Occipital lobe (tissue), 2 donors: ENCODE data around the gene C10orf105. TPM values are rescaled to one million over a fixed set of nuclear protein-coding genes. Genes with fewer than 3 reads are reported as not detected.

Experiments
- DNase-seq: peaks from one replicate; lab custom pipeline; 2025; lab: John Stamatoyannopoulos, UW
- total RNA-seq: library from RNA; depleted of rRNA; stranded (reverse); fragments of >200 nt; gene quantifications from one replicate; pipeline ENCODE4 v1.2.3, GENCODE V29; 2014

Gene C10orf105, protein sequence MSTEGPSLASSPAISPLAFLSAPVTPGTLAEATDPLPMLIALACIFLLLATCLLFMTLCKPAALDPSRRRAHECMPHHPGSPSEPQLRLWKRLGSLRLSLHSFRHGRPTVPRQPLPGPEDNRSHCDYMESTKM
- under 0.01 TPM for total RNA-seq

DNA sequence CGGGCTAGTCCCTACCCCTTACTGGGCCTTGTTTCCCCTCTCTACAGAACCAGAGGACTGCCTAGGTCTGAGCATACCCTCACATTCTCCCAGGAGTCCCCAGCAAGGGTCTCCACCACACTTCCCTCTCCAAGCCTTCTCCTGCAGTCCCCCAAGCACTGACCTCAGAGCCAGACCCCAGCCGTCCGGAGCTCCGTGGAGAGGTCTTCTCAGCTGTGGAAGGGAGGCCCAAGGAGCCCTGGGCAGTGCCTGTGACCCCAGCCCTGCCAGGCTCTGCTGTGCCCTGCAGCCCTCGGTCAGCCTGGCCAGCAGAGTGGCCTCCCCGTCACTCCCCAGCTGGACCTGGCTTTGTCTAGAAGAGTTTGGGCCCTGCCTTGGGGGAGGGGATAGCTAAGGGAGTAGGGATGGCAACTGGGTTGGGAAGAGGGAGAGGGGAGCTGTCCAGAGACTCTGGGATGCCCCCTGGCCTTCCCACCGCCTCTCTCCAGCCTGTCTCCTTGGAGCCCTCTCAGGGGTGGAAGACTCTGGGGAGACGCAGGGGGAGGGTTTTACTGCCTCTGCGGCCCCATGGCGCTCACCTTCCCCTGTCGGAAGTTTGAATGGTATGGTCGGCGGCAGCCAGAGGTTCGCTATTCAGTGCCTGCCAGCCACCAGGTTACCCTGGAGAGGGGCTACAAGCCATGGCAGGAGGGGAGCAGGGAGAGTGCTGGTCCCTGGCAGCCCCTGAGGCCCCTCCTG is at the start of gene C10orf105:
Gene C10orf105 (minus strand): TSS at position 315 of the 738 bp plus-strand sequence. CDS start 3,441 bp downstream, outside the sequence.
- DNase-seq = no peak

DNA sequence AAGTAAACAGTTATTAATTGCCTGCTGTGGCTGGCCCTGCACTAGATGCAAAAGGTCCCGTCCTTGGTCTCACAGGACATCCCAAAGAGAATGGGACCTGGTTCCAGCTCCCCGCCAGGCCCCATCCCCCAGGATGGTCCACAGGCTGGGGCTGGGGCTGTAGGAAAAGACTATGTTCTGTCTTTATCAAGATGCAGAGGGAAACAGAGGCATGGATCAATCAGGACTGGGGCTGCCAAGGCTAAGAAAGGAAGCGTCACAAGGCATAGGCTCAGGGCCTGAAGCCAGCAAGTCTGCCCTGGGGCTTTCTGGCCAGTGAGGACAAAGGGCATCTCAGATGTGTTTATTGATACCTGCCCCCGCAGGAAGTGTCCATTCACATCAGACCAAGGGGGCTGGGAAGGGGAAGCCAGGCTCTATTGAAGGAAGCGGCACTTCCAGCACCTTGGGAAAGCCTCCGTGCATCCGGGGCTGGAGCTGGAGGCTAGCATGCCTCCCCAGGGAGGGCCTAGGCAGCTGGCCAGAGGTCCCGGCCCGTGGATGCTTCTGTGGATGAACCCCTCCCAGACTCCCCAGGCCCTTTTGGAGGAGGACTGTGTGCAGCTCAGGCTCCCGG is 48.0 kb upstream of the C10orf105 start:
- DNase-seq = no peak

DNA sequence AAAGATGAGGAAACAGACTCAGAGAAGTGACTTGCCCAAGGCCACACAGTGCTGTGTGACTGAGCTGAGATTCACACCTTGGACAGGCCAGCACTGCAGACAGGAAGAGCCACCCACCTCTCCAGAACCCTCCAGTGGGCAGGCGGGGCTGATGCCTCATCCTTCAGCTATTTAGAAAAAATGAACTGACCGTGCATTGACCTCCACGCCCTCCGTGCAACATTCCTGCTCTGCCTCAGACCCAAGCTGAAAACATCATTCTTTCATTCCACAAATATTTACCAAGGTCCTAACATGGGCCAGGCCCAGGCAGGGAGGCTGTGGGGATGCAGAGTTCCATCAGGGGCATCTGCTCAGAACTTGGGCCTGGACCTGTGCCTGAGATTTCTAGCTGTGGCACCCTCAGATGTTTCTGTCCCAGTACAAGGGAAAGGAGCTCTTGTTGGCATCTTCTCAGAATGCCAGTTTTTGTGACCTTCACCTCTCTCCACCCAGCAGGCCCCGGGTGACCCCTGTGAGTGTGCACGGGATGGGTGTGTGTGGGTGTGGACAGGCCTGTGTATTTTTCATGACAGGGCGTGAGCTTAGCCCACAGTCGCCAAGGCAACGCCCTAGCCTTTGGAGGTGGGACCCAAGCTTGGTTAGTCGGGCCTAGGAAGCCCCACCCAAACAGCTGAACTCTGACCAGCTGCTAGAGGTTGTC is 47.3 kb upstream of the C10orf105 start:
- DNase-seq = no peak

DNA sequence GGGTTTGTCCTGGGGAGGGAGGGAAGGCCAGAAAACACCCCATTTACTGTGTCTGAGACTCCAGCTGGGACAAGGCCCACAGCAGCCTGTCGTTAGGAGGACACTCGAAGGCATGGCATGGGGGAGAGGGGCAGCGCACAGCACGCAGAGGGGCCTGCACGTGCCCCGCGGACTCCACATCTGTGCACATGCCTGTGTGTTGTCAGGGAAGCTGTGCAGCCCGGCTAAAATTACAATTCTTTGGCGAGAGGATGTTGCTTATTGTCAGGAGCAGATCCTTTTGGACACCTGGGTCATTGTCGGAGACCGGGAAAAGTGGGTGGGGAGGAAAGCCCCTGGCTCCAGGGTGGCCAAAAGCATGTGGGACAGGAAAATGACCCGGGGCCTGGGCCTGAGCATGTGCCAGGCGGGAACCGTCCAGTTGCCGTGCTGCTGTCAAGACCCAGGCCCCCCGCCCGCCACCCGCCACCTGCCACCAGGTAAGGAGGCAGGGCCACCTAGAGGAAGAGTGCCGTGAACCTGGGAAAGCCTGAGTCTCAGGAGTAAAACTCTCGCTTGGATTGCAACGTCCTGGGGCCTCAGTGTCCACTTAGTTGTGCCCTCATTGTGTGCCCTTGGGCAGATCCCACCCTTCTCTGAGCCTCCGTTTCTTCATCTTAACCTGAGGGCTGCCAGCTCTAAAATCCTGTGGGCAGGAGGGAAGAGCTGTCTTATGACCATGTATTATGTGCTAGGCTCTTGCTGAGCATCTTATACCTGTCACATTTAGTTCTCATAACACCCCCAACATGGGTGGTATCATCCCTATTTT is 46.5 kb upstream of the C10orf105 start:
- DNase-seq = no peak

DNA sequence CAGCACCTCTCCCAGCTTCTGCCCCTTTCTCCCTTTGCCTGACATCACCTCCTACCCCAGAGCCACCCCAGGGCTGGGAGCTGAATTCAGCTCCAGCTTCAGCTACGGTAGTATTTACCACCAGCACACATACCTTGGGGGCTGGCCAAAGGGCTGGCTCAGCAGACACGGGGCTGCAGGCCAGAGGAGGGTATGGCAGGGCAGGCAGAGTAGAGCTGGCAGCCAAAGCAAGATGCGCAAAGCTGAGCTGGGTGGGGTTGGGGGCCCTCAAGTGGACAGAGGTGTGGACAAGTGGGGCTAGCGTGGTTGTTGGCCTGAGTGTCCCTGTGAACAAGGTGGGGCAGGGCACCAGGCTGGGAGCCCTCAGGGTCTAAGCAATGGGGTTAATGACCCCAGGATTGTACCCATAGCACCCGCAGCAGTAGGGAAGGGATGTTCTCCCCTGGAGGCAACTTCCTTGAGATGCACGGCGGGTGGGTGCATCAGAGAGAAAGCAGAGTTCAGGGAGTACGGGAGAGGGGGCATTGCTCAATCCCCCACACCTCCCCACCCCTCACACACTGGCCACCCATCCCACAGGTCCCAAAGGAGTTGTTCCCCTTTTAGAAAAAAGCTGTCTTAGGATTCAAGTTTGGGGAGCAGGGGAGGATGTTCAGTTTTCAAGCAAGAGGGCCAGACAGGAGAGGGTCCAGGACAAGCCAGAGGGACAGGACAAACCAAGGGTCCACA is 45.8 kb upstream of the C10orf105 start:
- DNase-seq = no peak

DNA sequence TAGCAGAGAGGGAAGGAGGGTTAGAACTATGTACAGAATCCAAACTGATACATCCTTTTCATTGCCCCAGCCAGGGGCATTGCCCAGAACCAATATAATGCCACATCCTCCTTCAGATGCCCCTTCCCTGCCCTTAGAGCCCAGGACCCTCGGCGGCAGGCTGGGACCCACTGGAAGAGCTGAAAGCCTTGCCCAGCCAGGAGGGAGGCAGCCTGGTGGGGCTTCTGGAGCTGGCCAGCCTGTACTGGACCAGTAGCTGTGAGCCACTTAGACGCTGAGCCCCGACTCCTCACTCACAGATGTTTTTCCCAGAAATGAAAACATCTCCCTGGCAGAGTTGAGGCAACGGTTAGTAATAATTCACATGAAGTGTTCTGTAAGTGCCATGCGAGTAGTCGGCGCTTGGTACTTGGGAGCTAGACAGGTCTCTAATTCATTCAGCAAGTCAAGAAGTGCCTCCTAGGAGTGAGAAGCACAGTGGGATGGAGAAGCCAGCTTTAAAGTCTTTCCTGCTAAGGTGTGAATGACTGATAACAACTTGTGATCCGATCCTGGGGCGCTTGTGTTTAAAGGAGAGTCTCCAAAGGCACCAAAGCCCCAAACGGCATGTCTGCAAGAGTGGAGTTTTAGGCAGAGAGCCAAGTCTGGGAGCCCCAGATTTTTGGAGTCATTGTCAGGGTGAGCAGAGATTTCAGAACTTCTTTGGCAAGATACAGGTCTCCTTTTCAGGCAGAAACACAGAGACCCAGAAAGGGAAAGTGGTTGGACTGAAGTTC is 44.0 kb upstream of the C10orf105 start:
- no peak for DNase-seq

DNA sequence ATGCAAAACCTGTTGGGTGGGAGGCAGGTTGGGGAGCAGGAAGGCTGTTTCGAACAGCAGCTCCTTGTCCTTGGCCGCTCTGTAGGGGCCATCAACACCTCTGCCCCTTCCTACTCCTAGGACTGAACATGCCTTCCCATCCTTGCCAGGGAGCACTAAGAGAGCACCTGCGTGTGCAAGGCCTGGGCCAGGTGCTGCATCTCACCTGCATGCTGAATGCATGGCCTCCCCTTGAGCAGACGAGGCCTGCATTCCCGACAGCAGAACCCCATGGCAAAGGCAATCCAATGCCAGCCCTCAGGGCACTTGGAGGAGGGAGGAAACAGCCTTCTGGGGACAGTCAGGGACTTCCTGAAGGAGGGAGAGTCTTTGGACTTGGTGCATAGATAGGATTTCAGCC is 42.7 kb upstream of the C10orf105 start:
- no peak for DNase-seq

DNA sequence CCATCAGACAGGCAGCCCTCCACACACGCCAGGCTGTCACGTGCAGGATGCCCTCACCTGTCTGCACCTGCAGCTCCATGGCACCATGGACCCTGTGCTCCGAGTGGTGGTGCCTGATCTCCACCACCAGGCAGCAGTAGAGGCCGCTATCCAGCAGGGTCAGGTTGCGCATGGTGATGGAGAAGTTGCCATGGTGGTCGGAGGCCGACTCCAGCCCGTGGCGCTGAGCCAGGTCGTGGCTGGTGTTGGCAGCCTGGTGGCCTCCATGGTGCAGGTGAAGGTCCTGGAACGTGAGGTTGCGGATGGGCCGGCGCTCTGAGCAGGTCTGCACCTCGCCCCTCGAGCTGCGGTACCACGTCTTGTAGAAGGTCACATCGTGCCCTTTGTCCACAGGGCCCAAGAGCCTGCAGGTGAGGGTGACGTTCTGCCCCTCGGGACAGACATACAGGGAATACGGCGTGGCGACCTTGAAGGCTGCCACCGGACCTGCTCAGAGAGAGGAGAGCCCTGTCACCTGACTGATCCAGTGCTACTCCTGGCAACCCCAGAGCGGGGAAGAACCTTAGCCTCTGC is 42.0 kb upstream of the C10orf105 start:
- no peak for DNase-seq

DNA sequence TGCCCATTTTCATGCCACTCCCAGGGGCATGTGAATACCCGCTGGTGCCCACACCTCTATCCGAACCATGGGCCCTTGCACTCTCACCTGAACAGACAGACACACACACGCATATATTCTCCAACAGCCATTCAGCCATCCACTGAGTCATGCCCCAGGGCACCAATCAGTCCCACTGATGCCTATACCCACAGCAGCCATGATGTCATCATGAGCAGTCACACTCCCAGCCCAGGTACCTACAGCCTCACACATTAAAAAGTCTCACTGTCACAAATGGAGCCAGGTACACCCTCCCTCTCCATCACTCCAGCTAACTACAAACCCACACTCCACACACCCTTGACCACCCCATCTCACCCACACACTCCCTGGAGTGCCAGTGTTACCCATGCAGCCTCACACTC is 41.5 kb upstream of the C10orf105 start:
- DNase-seq = no peak

DNA sequence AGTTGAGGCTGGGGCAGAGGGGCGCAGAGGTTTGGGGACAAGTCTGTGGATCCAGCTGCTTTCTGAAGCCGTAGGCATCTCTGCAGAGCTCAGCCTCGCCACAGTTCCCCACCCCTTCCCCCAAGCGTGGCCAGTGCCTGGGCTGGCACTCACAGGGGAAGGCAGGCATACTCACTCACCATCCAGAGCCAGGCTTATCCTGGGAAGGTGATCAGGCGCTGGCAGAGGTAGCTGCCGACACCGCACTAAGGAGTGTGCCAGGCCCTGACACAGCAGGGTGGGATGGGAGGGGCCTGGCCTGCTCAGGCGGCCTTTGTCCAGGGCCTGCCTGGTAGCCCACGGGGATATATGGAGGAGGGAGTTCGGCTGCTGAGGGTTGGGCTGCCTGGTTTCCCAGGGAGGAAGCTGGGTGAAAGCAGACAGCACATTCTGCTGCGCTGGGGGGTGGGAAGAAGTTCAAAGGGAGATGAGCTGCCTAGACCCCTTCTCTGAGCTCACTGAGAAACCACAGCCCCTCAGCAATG is 37.9 kb upstream of the C10orf105 start:
- DNase-seq = no peak

DNA sequence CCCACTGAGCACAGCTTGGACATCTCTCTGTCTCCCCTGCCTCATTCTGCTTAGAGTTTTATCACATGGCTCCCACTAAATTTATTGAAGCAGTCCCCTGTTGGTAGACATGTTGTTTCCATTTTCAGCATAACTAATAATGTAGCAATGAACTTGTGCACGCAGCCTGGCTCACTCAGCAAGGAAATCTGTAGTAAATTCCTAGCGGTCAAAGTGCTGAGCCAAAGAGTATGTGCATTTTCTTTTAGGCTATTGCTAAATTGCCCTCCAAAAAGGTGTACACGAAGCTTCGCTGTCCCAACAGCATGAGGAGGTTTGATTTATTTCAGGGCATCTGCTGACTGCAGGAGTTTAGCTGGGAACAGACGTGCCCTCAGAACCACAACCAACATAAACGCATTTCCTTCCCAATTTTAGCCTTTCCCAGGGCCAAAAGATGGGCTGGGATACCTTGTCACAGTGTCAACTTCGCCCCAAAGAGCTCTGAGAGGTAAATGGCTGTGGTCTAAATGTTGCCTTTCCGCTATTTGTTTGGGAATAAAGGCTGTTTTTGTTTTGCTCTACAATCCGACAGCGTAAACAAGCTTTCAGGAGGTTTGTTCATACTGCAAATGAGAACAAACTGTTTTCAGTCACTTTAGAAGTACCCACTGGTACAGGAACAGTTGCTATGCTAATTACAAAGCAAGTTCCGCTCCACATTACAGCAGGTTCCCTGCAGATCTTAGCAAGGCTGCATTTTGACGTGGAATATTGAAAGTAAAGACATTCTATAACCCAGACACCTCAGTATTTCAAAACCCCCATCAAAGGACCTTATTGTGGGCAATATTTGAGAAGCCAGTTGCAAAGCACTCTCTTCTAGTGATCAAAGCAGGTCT is 37.0 kb upstream of the C10orf105 start:
- no peak for DNase-seq

DNA sequence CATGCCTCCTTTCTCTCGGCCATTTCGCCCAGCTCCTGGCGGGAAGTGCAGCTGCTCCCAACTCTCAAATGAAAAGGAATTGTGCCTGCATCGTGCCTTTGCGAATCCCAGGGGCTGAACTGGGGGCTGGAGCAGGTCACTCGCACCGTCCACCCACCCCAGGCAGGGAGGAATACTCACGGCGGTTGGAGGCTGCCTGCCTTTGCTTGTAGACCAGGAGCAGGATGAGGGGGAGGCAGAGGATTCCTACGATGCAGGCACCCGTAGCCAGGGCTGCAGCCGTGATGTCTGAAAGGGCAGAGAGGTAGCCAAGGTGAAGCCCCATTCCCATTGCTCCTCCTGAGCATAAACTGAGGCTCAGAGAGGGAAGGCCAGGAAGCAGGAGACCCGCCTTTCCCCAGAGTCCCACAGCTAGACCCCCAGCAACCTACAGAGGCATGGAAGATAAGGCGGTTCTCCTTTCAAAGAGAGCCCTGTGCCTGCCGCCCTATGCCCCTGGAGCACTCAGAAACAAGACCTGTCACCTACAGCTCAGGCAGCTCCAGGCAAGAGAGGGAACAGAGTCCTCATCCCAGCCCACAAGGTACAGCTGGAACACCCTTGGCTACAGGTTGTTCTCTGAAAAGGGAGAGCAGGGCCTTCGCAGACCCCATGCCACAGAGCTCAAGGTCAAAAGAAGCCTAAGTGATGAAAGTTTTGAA is 35.8 kb upstream of the C10orf105 start:
- DNase-seq = no peak

DNA sequence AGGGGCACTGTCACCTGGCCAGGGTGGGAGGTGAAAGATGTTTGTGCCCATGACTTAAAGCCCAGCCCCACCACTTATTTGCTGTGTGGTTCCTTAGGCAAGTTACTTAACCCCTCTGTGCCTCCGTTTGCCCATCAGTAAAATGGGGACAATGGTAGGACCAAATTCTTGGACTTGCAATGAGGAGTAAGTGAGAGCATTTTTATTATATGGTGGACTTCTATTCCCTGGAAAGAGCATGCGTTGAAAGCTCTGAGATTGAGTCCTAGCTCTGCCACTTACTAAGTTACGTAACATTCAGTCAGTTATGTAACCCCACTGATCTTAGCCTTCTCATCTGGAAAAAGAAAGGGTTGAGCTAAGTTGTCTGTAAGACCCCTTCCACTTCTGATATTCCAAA is 35.0 kb upstream of the C10orf105 start:
- no peak for DNase-seq

DNA sequence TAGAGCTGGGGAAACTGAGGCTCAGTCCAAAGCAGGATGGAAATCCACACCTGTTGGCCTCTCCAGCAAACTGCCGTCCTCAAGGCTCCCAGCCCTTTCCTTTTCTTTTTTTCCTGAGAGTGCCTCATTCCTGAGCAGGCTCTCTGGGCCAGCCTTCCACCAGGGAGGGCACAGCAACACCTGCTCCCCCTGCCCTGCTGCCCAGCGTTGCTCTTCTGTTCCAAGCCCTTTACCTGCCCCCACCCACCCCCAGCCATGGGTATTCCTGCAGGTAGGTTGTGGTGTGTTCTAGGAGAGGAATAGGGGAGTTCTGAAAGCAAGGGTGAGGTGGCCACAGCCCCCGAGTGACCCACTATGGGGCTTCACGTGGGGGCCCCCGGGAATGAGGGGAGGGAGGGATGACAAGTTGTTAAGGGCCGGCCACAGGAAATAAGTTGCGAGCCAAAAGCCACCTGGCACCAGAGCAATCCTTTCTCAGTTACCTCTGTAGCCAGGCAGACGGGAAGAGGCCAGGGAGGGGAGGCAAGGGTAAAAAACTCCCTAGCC is 34.5 kb upstream of the C10orf105 start:
- no peak for DNase-seq

DNA sequence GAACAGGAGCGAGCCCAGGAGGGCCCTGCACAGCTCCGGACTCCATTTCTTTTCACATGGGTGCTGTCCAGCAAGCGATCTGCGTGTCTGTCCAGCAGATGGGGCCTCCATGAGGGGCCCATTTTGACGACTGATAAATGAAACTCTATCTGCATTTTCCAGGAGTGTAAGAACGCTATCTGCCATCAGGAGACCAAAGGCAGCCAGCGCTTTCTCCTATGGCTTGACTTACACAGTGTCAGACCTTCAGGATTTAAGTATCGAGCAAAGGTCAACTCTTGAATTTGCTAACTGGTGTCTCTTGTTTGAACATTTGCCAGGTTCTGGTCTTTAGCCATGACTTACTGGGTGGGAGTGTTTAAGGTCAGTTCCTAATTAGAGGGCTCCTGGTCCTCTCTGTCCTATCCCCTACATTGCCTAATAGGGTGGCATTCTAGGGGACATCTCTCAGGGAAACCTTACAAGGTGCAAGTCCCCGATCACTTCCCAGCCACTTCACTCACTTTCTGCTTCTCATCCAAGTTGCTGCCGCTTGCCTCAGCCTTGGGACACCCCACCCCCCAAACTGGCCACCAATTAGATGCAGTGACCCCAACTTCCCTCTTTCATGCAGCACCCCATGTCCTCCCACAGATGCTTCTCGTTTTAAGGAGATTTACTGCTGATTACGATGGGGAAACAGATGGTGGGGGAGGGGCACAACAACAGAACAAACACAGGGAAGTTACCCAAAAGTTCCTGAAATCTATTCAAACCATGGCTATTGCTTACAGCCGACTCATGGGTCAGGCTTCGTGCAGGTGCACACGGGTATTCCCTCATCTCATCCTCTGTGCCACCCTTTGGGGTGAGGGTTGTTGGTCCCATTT is 33.7 kb upstream of the C10orf105 start:
- DNase-seq = no peak

DNA sequence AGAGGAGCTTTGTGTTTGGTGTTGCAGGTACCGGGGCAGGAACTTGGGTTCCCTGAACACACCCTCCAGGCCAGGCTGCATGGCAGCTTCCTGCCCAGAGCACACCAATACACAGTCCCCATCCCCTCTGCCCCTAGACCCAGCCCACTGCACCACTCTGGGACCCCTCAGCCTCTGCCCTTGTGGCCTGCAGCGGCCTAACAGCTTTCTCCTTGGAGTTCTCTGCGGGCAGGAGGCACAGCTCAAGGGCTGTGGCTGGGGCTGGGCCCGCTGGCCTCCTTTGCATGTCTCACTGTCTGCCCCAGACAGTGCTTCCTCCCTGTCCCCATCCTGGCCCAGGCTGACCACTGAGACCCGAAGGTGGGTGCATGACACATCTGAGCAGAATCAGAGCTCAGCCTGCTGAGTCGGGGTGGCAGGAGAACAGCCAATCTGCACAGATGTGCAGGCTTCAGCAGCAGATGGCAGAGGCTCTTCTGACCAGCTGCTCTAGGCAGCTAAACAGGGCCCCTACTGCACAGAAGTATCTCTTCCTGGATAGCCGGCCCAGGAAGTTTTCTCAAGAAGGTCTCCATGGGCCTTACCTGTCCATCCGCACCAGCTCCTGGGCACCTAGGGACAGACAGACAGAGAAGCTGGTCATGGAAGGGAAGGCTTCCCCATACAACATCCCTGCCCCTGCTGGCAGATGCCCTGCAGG is 33.0 kb upstream of the C10orf105 start:
- DNase-seq = no peak
